BJ (cell line): ENCODE results near the gene HELZ2. TPM values are rescaled to one million over a fixed set of nuclear protein-coding genes. Genes with fewer than 3 reads are reported as not detected.
"Not testable (repeated sequence)": the region's sequence is repeated elsewhere in the genome, so short reads cannot be mapped to it uniquely, and the experiment has no call there.

Experiments
- CTCF ChIA-PET: fragments of 350-600 bp; formaldehyde crosslinking; extraction: SDS; loops from one replicate; lab custom pipeline; 2021; ENCODE audit warnings: antibody characterized with exemption, inconsistent platforms; lab: Yijun Ruan, JAX
- POLR2A ChIA-PET: fragments of 300-600 bp; sonication (Branson Sonifier 250); formaldehyde crosslinking; extraction: SDS; loops from one replicate; lab custom pipeline; 2021; ENCODE audit warnings: antibody characterized with exemption; lab: Charles Lee
- DNase-seq: peaks from one replicate; pipeline ENCODE4 v3.0.0-alpha.2; 2011; ENCODE audit warnings: low read depth
- H3K27me3 ChIP-seq: 2 replicates; pipeline ENCODE4 v1.6.0; 2011; ENCODE audit warnings: low read length; ENCODE audit not compliant: control insufficient read depth, insufficient read depth
- H3K36me3 ChIP-seq: 2 replicates; pipeline ENCODE4 v1.5.1; 2011; ENCODE audit warnings: low read length; ENCODE audit not compliant: control insufficient read depth, insufficient read depth
- H3K4me3 ChIP-seq: 2 replicates; pipeline ENCODE4 v1.5.1; 2011; ENCODE audit warnings: low read depth, mild to moderate bottlenecking, control low read depth, low read length
- CTCF ChIP-seq: IDR thresholded peaks from 2 replicates; pipeline ENCODE4 v1.5.1; 2011; ENCODE audit warnings: low read depth, mild to moderate bottlenecking, control low read depth, inconsistent platforms, low read length, moderate library complexity; ENCODE audit not compliant: insufficient read depth
- polyA plus RNA-seq: library from polyadenylated mRNA; depleted of rRNA; stranded (reverse); fragments of >200 nt; gene quantifications from 2 replicates; pipeline ENCODE4 v1.2.3, GENCODE V29; 2011

The HELZ2 gene
- polyA plus RNA-seq, 1 experiment = 7.9 TPM

GRCh38 chr20:63560856-63561609 lies 13.0 kb downstream of the HELZ2 start:
- ChIA-PET POLR2A (no interaction called here), CTCF (no interaction called here)
- H3K36me3 ChIP-seq = peaks cover 29% of the 10 kb centered on the region

GRCh38 chr20:63560333-63560805 lies 13.7 kb downstream of the HELZ2 start:
- Histone ChIP-seq H3K36me3 (peaks cover 25% of the 10 kb centered on the region), H3K27me3 (no peaks in the 10 kb centered on the region), H3K4me3 (no peak overlapping the region)
- TF ChIP-seq CTCF = no peak
- no peak for DNase-seq
- CTCF ChIA-PET = no interaction called here
- POLR2A ChIA-PET = no interaction called here

More at GRCh38 chr20:63560856-63561609, 13.0 kb downstream of the HELZ2 start:
- no peak for TF ChIP-seq CTCF
- H3K27me3 ChIP-seq = no peaks in the 10 kb centered on the region
- no peak overlapping the region for H3K4me3 ChIP-seq
- DNase-seq = no peak

GRCh38 chr20:63559485-63560332 lies 14.3 kb downstream of the HELZ2 start:
- CTCF ChIA-PET, POLR2A ChIA-PET, H3K27me3 ChIP-seq, H3K4me3 ChIP-seq, DNase-seq: not testable (repeated sequence)
- peaks cover 25% of the 10 kb centered on the region for H3K36me3 ChIP-seq

- H3K4me3 ChIP-seq = no peak overlapping the region
These were observed 15.1 kb downstream of the HELZ2 start for GRCh38 chr20:63558804-63559484.

GRCh38 chr20:63557481-63557891 lies 16.6 kb downstream of the HELZ2 start:
- POLR2A ChIA-PET = no interaction called here
- Histone ChIP-seq H3K4me3 (no peak overlapping the region), H3K27me3 (no peaks in the 10 kb centered on the region), H3K36me3 (peaks cover 17% of the 10 kb centered on the region)
- DNase-seq = no peak
- TF ChIP-seq CTCF = no peak
- CTCF ChIA-PET = no interaction called here

More at GRCh38 chr20:63558804-63559484, 15.1 kb downstream of the HELZ2 start:
- no peak for TF ChIP-seq CTCF
- ChIA-PET POLR2A (no interaction called here), CTCF (no interaction called here)
- Histone ChIP-seq H3K36me3 (peaks cover 25% of the 10 kb centered on the region), H3K27me3 (no peaks in the 10 kb centered on the region)
- DNase-seq = no peak
